Karpas-422 (cell line): ENCODE data around the gene MIOX. TPM values are rescaled to one million over a fixed set of nuclear protein-coding genes. Genes with fewer than 3 reads are reported as not detected.
A peak's percentile ranks its signal among the peaks of the same experiment; 100 is the strongest.

Experiments
- DNase-seq: peaks from one replicate; pipeline ENCODE4 v3.0.0-alpha.2; 2015
- H2AFZ ChIP-seq: fragments of 200-600 bp; sonication (generic); 2 replicates; pipeline ENCODE4 v1.6.1; 2014; ENCODE audit warnings: antibody characterized with exemption, low read length, mixed read lengths
- H3K27ac ChIP-seq: fragments of 200-600 bp; sonication (generic); 2 replicates; pipeline ENCODE4 v1.5.1; 2014; ENCODE audit warnings: mild to moderate bottlenecking, low read length, moderate library complexity
- H3K27me3 ChIP-seq: fragments of 200-600 bp; sonication (generic); 2 replicates; pipeline ENCODE4 v1.6.1; 2014; ENCODE audit warnings: low read length, mixed read lengths
- H3K36me3 ChIP-seq: fragments of 200-600 bp; sonication (generic); 2 replicates; pipeline ENCODE4 v1.6.1; 2014; ENCODE audit warnings: low read length, mixed read lengths; ENCODE audit not compliant: insufficient read depth
- H3K4me1 ChIP-seq: fragments of 200-600 bp; sonication (generic); 2 replicates; pipeline ENCODE4 v1.6.1; 2014; ENCODE audit warnings: mild to moderate bottlenecking, low read length, mixed read lengths
- H3K4me2 ChIP-seq: fragments of 200-600 bp; sonication (generic); 2 replicates; pipeline ENCODE4 v1.6.1; 2014; ENCODE audit warnings: low read length, low read depth, mild to moderate bottlenecking; ENCODE audit not compliant: poor library complexity, severe bottlenecking
- H3K4me3 ChIP-seq: fragments of 200-600 bp; sonication (generic); 2 replicates; pipeline ENCODE4 v1.5.1; 2014; ENCODE audit warnings: mild to moderate bottlenecking, antibody characterized with exemption, low read length, mixed read lengths
- H3K79me2 ChIP-seq: fragments of 200-600 bp; sonication (generic); 2 replicates; pipeline ENCODE4 v1.6.1; 2014; ENCODE audit warnings: mild to moderate bottlenecking, low read length, mixed read lengths
- H3K9ac ChIP-seq: fragments of 200-600 bp; sonication (generic); 2 replicates; pipeline ENCODE4 v1.6.0; 2014; ENCODE audit warnings: low read length
- H3K9me2 ChIP-seq: fragments of 200-600 bp; sonication (generic), shearing (Covaris generic); replicated peaks from 2 replicates; pipeline ENCODE4 v1.6.0; 2014; ENCODE audit warnings: mild to moderate bottlenecking, low read length, moderate library complexity; ENCODE audit not compliant: insufficient read depth
- H3K9me3 ChIP-seq: fragments of 300-700, 200-600 bp; sonication (generic); 2 replicates; pipeline ENCODE4 v1.6.1; 2014; ENCODE audit warnings: low read length, mixed read lengths
- H4K20me1 ChIP-seq: fragments of 200-600 bp; sonication (generic); 2 replicates; pipeline ENCODE4 v1.6.1; 2014; ENCODE audit warnings: mild to moderate bottlenecking, antibody characterized with exemption, low read length, low read depth; ENCODE audit not compliant: insufficient read depth
- total RNA-seq: library from RNA; depleted of rRNA; stranded (reverse); fragments of >200 nt; shearing (Covaris generic); gene quantifications from 2 replicates; pipeline ENCODE4 v1.2.3, GENCODE V29; 2014; ENCODE audit warnings: low replicate concordance

Gene MIOX
- total RNA-seq, 1 experiment from 2014 or later: 0.93 TPM

DNA sequence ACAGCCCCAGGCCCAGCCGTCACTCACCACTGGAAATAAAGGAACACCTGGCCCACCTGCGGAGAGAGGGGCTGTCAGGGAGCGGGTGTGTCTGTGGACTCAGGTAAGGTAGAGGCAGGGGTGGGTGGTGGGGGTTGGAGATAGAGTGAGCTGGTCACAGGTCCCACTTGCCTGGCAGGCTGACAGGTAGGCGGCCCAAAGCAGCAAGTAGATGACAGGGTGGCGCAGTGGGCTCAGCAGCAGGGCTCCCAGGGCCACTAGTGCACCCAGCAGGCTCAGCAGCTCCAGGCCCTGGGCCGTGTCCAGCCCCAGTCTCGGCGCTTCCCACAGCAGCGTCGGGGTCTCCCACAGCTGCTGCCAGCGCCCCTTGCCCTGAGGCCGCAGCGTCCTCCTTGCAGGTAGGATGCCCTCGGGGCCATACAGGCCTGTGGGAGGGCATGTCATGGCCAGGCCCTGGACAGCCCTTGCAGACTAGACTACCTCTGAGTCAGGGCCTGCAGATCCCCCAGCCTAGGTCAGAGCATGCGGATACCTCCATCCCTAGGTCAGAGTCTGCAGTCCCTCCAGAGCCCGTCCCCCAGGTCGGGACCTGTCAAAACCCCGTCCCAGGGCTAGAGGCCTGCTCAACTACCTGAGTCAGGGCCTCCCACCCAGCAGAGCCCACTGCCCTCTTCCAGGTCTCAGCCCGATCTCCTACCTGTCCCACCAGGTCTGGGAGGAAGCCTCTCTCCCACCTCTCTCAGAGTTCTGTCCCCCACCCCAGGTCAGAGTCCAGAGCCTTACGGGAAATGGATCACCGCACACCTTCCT lies 20.2 kb downstream of the MIOX start:
- Histone ChIP-seq H3K4me1 (peaks cover 20% of the 10 kb centered on the region), H3K27ac (peak overlapping the region; percentile 60; the same call in 1 of the 2 replicates)
- DNase-seq: peak; percentile 55

DNA sequence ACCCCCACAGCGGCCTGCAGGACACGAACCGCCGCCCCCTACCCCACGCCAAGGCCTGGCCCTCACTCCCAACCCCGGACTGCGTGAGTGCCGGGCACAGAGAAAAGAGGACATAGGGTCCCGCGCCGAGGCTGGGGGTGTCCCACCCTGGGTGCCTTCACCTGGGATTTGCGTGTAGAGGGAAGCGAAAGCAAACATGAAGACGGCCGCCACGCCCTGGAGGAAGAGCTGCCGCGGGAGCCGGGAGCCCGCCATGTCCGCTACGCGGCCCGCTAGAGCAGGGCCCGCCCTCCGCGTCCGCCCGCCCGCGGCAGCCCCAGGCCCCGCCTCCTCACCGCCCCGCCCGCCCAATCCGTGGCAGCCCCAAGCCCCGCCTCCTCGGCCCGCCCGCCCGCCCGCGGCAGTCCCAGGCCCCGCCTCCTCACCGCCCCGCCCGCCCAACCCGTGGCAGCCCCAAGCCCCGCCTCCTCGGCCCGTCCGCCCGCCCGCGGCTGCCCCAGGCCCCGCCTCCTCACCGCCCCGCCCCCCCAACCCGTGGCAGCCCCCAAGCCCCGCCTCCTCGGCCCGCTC lies 20.8 kb downstream of the MIOX start, which contains the start of gene LMF2:
Gene LMF2 (minus strand): TSS at position 282 of the 570 bp plus-strand sequence. CDS start 27 bp downstream, at position 255.
- no peak for DNase-seq
- Histone ChIP-seq H3K27me3 (no peaks in the 10 kb centered on the region), H2AFZ (peak within 1 kb of the TSS; percentile 93; the same call in 1 of the 2 replicates), H3K79me2 (peaks cover 46% of the 10 kb centered on the region), H3K9me2 (no peaks in the 10 kb centered on the region), H3K4me2 (peak within 1 kb of the TSS; percentile 98), H3K9ac (peak within 1 kb of the TSS; percentile 100), H3K4me3 (peak within 1 kb of the TSS; percentile 94), H3K9me3 (no peaks in the 10 kb centered on the region), H4K20me1 (0 out of 2 replicates have a peak, but pooled peaks cover 3% of the 10 kb centered on the region), H3K36me3 (no peaks in the 10 kb centered on the region), H3K27ac (peak within 1 kb of the TSS; percentile 60; the same call in 1 of the 2 replicates), H3K4me1 (peaks cover 20% of the 10 kb centered on the region)

More for the DNA sequence above, 20.2 kb downstream of the MIOX start:
- H3K4me2 ChIP-seq: peak overlapping the region; percentile 91
- H3K36me3 ChIP-seq: no peaks in the 10 kb centered on the region
- no peaks in the 10 kb centered on the region for H3K9me3 ChIP-seq
- peak overlapping the region; percentile 93 for H3K4me3 ChIP-seq
- H3K9ac ChIP-seq: peak overlapping the region; percentile 100
- H3K79me2 ChIP-seq: peaks cover 39% of the 10 kb centered on the region
- H3K27me3 ChIP-seq: no peaks in the 10 kb centered on the region
- no peaks in the 10 kb centered on the region for H3K9me2 ChIP-seq
- H4K20me1 ChIP-seq: 0 out of 2 replicates have a peak, but pooled peaks cover 3% of the 10 kb centered on the region
- peak overlapping the region; percentile 93; the same call in 1 of the 2 replicates for H2AFZ ChIP-seq

GRCh38 chr22:50507991-50508884 lies 21.6 kb downstream of the MIOX start, which contains the start of gene NCAPH2:
Gene NCAPH2, plus strand, starts transcription at chr22:50508224. Its CDS starts 114 bp downstream, at chr22:50508338.
- H3K36me3 ChIP-seq: no peaks in the 10 kb centered on the region
- H3K27ac ChIP-seq: peak within 1 kb of the TSS; percentile 60; the same call in 1 of the 2 replicates
- H2AFZ ChIP-seq: peak within 1 kb of the TSS; percentile 93; the same call in 1 of the 2 replicates
- H3K27me3 ChIP-seq: no peaks in the 10 kb centered on the region
- DNase-seq: peak; percentile 99
- no peaks in the 10 kb centered on the region for H3K9me2 ChIP-seq
- peak within 1 kb of the TSS; percentile 94 for H3K4me3 ChIP-seq
- H3K79me2 ChIP-seq: peaks cover 53% of the 10 kb centered on the region
- peak within 1 kb of the TSS; percentile 98 for H3K4me2 ChIP-seq
- H4K20me1 ChIP-seq: 0 out of 2 replicates have a peak, but pooled peaks cover 3% of the 10 kb centered on the region
- H3K4me1 ChIP-seq: peaks cover 20% of the 10 kb centered on the region
- no peaks in the 10 kb centered on the region for H3K9me3 ChIP-seq
- H3K9ac ChIP-seq: peak within 1 kb of the TSS; percentile 100

DNA sequence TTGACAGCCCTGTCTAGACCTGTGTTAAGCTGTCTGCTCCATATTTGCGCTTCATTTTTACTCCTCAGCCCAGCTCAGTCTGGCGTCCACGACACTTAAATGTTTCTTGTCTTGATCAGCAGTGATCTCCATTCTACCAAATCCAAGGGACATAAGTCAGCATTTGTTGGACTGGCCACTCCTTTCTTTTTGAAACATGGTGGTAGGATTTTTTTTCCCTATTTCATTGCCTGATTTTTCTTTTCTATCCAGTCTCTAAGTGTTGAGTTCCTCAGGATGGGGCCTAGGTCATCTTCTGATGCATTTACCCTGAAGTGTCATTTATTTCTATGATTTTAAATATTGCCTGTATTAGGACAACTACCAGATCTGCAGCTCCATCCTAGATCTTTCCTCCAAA lies 22.2 kb downstream of the MIOX start:
- H3K27ac ChIP-seq: 0 out of 2 replicates have a peak overlapping the region, but pooled peaks have one; percentile 4
- 0 out of 2 replicates have a peak, but pooled peaks cover 3% of the 10 kb centered on the region for H4K20me1 ChIP-seq
- H3K27me3 ChIP-seq: no peaks in the 10 kb centered on the region
- H2AFZ ChIP-seq: no peak overlapping the region
- no peaks in the 10 kb centered on the region for H3K9me2 ChIP-seq
- H3K9ac ChIP-seq: peak overlapping the region; percentile 81
- H3K9me3 ChIP-seq: no peaks in the 10 kb centered on the region
- DNase-seq: peak; percentile 46
- H3K4me2 ChIP-seq: peak overlapping the region; percentile 98
- H3K4me3 ChIP-seq: peak overlapping the region; percentile 94
- H3K79me2 ChIP-seq: peaks cover 59% of the 10 kb centered on the region
- H3K4me1 ChIP-seq: peaks cover 20% of the 10 kb centered on the region
- H3K36me3 ChIP-seq: no peaks in the 10 kb centered on the region

DNA sequence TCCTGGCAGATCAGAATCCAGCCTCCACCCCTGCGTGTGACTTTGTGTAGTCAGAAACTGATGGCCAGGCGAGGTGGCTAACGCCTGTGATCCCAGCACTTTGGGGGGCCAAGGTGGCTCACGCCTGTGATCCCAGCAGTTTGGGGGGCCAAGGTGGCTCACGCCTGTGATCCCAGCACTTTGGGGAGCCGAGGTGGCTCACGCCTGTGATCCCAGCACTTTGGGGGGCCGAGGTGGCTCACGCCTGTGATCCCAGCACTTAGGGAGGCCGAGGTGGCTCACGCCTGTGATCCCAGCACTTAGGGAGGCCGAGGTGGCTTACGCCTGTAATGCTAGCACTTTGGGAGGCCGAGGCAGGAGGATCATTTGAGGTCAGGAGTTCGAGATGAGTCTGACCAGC lies 26.5 kb downstream of the MIOX start:
- no peak overlapping the region for H3K9ac ChIP-seq

GRCh38 chr22:50516068-50516467 lies 29.4 kb downstream of the MIOX start:
- Histone ChIP-seq H3K9me2 (no peaks in the 10 kb centered on the region), H3K27me3 (no peaks in the 10 kb centered on the region), H3K36me3 (peaks cover 6% of the 10 kb centered on the region; the same call in 1 of the 2 replicates), H3K27ac (no peak overlapping the region), H3K4me1 (no peaks in the 10 kb centered on the region), H4K20me1 (0 out of 2 replicates have a peak, but pooled peaks cover 2% of the 10 kb centered on the region), H2AFZ (no peak overlapping the region), H3K9me3 (no peaks in the 10 kb centered on the region), H3K9ac (no peak overlapping the region), H3K79me2 (peaks cover 43% of the 10 kb centered on the region), H3K4me2 (no peak overlapping the region), H3K4me3 (no peak overlapping the region)
- no peak for DNase-seq

More for the DNA sequence above, 26.5 kb downstream of the MIOX start:
- Histone ChIP-seq H3K4me3 (no peak overlapping the region), H3K9me2 (no peaks in the 10 kb centered on the region), H3K36me3 (peaks cover 3% of the 10 kb centered on the region; the same call in 1 of the 2 replicates), H3K27me3 (no peaks in the 10 kb centered on the region), H3K79me2 (peaks cover 68% of the 10 kb centered on the region), H4K20me1 (0 out of 2 replicates have a peak, but pooled peaks cover 2% of the 10 kb centered on the region), H3K9me3 (no peaks in the 10 kb centered on the region), H3K4me2 (no peak overlapping the region), H2AFZ (no peak overlapping the region), H3K4me1 (peaks cover 11% of the 10 kb centered on the region), H3K27ac (no peak overlapping the region)
- no peak for DNase-seq

GRCh38 chr22:50516891-50517290 lies 30.2 kb downstream of the MIOX start:
- Histone ChIP-seq H3K4me2 (no peak overlapping the region), H4K20me1 (0 out of 2 replicates have a peak, but pooled peaks cover 2% of the 10 kb centered on the region), H3K9ac (no peak overlapping the region), H3K9me3 (no peaks in the 10 kb centered on the region), H3K9me2 (no peaks in the 10 kb centered on the region), H3K27ac (no peak overlapping the region), H3K36me3 (peaks cover 6% of the 10 kb centered on the region; the same call in 1 of the 2 replicates), H3K27me3 (no peaks in the 10 kb centered on the region), H3K79me2 (peaks cover 43% of the 10 kb centered on the region), H3K4me3 (no peak overlapping the region), H2AFZ (no peak overlapping the region), H3K4me1 (no peaks in the 10 kb centered on the region)
- no peak for DNase-seq
